HepG2 (cell line): Measurements from ENCODE around the gene PNPLA1.

Experiments
- CTCF ChIP-seq: sonication (generic); formaldehyde crosslinking; IDR thresholded peaks from 2 replicates; pipeline ENCODE4 v1.5.0; 2020; ENCODE audit warnings: mild to moderate bottlenecking, missing genetic modification reagents, moderate library complexity
- DNMT1 ChIP-seq: sonication (generic); formaldehyde crosslinking; IDR thresholded peaks from 2 replicates; pipeline ENCODE4 v1.5.1; 2020; ENCODE audit warnings: mild to moderate bottlenecking, missing genetic modification reagents
- EP300 ChIP-seq, 3 experiments: sonication (generic) in 1 of 3; formaldehyde crosslinking in 1 of 3; IDR thresholded peaks; 2 replicates each; pipeline versions ENCODE4 v1.5.1 to v1.6.1; 2011 to 2020; ENCODE audit warnings: low read depth in 2 of 3, low read length in 2 of 3, borderline replicate concordance in 1 of 3, improper control_type of control experiment in 1 of 3, mild to moderate bottlenecking in 1 of 3, missing genetic modification reagents in 1 of 3, moderate library complexity in 1 of 3
- EZH2 ChIP-seq: conservative IDR thresholded peaks from 2 replicates; pipeline ENCODE4 v1.6.1; 2012; ENCODE audit warnings: mild to moderate bottlenecking, low read depth, low read length, moderate library complexity
- MNT ChIP-seq: fragments of 450-650 bp; IDR thresholded peaks from 2 replicates; pipeline ENCODE4 v1.6.1; 2016
- MYC ChIP-seq: sonication (generic); formaldehyde crosslinking; IDR thresholded peaks from 2 replicates; pipeline ENCODE4 v1.9.0; 2021; ENCODE audit warnings: missing genetic modification reagents, borderline replicate concordance
- PBX3 ChIP-seq: sonication (generic); formaldehyde crosslinking; IDR thresholded peaks from 2 replicates; pipeline ENCODE4 v1.8.1; 2023; ENCODE audit warnings: missing genetic modification reagents, inconsistent platforms, borderline replicate concordance
- RAD21 ChIP-seq: fragments of 450-650 bp; formaldehyde crosslinking; IDR thresholded peaks from 2 replicates; pipeline ENCODE4 v1.5.0; 2020; ENCODE audit warnings: mild to moderate bottlenecking
- ZFP1 ChIP-seq: IDR thresholded peaks from 2 replicates; pipeline ENCODE4 v1.6.1; 2016
- ZHX1 ChIP-seq: sonication (generic); formaldehyde crosslinking; IDR thresholded peaks from 2 replicates; pipeline ENCODE4 v1.8.1; 2022; ENCODE audit warnings: low read depth, mild to moderate bottlenecking, missing genetic modification reagents
- ZNF253 ChIP-seq: sonication (generic); formaldehyde crosslinking; IDR thresholded peaks from 2 replicates; pipeline ENCODE4 v1.8.0; 2022; ENCODE audit warnings: mild to moderate bottlenecking, missing genetic modification reagents, borderline replicate concordance
- ZZZ3 ChIP-seq: sonication (generic); formaldehyde crosslinking; IDR thresholded peaks from 2 replicates; pipeline ENCODE4 v1.4.0; 2020; ENCODE audit warnings: missing genetic modification reagents, mild to moderate bottlenecking, borderline replicate concordance

GRCh38 chr6:36327226-36327918 lies 57.5 kb downstream of the PNPLA1 start:
- no peak for TF ChIP-seq RAD21 (CRISPR knock-in tag)
- no peak for TF ChIP-seq PBX3
- no peak for TF ChIP-seq ZZZ3 (CRISPR knock-in tag)
- no peak for TF ChIP-seq EP300 (IDR thresholded peaks at IDR 0.05; ENCODE audit: low read depth in 2 of 2, low read length in 2 of 2)
- TF ChIP-seq EP300 (CRISPR knock-in tag; IDR thresholded peaks at IDR 0.05; ENCODE audit: borderline replicate concordance) = no peak
- TF ChIP-seq DNMT1 (CRISPR knock-in tag) = no peak
- no peak for TF ChIP-seq CTCF (CRISPR knock-in tag)
- TF ChIP-seq ZNF253 = no peak
- no peak for TF ChIP-seq MNT
- TF ChIP-seq MYC (CRISPR knock-in tag) = no peak
- TF ChIP-seq ZHX1 = no peak
- no peak for TF ChIP-seq ZFP1 (CRISPR knock-in tag)
- TF ChIP-seq EZH2 = no peak
